HepG2 (cell line): ENCODE data around the gene SLC25A33. TPM values are rescaled to one million over a fixed set of nuclear protein-coding genes. Genes with fewer than 3 reads are reported as not detected.

Experiments used
- MBD4 ChIP-seq: IDR thresholded peaks from 2 replicates; pipeline ENCODE4 v1.6.1; 2012; ENCODE audit warnings: low read length, inconsistent platforms, borderline replicate concordance
- ONECUT2 ChIP-seq: sonication (generic); formaldehyde crosslinking; IDR thresholded peaks from 2 replicates; pipeline ENCODE4 v1.4.0; 2020; ENCODE audit warnings: missing genetic modification reagents
- UBTF ChIP-seq: sonication (generic); formaldehyde crosslinking; IDR thresholded peaks from 2 replicates; pipeline ENCODE4 v1.4.0; 2020; ENCODE audit warnings: mild to moderate bottlenecking, missing genetic modification reagents
- ZBTB3 ChIP-seq: sonication (generic); formaldehyde crosslinking; IDR thresholded peaks from 2 replicates; pipeline ENCODE4 v1.4.0; 2020; ENCODE audit warnings: low read depth, mild to moderate bottlenecking, moderate library complexity, missing genetic modification reagents, borderline replicate concordance
- ZNF646 ChIP-seq: sonication (generic); formaldehyde crosslinking; IDR thresholded peaks from 2 replicates; pipeline ENCODE4 v1.9.0; 2021; ENCODE audit warnings: mild to moderate bottlenecking, missing genetic modification reagents
- polyA plus RNA-seq, 8 experiments: library from polyadenylated mRNA; depleted of rRNA in 3 of 8; stranded (reverse) in 7 of 8; unstranded in 1 of 8; fragments of >200 nt; fragmentation: Illumina TruSeq in 4 of 8; extraction: Trizol in 4 of 8; gene quantifications; 2 replicates each; pipeline versions ENCODE4 v1.2.1 to v1.2.3, GENCODE V29; 2011 to 2016; ENCODE audit warnings: low read depth in 4 of 8, missing spikeins in 1 of 8, mixed read lengths in 1 of 8; ENCODE audit not compliant: insufficient read depth in 1 of 8
- total RNA-seq, 5 experiments: library from RNA; depleted of rRNA; stranded (reverse); fragments of >200 nt; fragmentation: Illumina TruSeq; extraction: Trizol; gene quantifications; 2 replicates each; pipeline ENCODE4 v1.2.3, GENCODE V29; 2016; ENCODE audit warnings: low read depth in 1 of 5
- TF ChIP-seq, protein P1 (sequence below): IDR thresholded peaks from 2 replicates; pipeline ENCODE4 v1.6.1; 2016; ENCODE audit warnings: missing biosample characterization, missing genetic modification reagents, low read depth
- TF ChIP-seq, protein P2 (sequence below): sonication (generic); formaldehyde crosslinking; IDR thresholded peaks from one replicate; pipeline ENCODE4 v1.5.1; 2020; ENCODE audit warnings: mild to moderate bottlenecking, missing genetic modification reagents; ENCODE audit errors: not compliant biosample characterization

SLC25A33 gene
- total and polyA plus RNA-seq, 2 of the 13 experiments (the other 11 are each of a cell fraction or from before 2014, with no cell fraction given) = 15.4 to 50.3 TPM

- no peak for TF ChIP-seq ZNF646 (CRISPR knock-in tag)
- TF ChIP-seq ONECUT2 (CRISPR knock-in tag) = no peak
- no peak for TF ChIP-seq ZBTB3 (CRISPR knock-in tag)
- TF ChIP-seq, protein P1, sequence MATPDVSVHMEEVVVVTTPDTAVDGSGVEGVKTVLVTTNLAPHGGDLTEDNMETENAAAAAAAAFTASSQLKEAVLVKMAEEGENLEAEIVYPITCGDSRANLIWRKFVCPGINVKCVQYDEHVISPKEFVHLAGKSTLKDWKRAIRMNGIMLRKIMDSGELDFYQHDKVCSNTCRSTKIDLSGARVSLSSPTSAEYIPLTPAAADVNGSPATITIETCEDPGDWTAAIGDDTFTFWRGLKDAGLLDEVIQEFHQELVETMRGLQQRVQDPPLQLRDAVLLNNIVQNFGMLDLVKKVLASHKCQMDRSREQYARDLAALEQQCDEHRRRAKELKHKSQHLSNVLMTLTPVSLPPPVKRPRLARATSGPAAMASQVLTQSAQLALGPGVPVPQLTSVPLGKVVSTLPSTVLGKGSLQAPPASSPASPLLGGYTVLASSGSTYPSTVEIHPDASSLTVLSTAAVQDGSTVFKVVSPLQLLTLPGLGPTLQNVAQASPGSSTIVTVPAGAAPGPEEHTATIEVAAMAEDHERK (CRISPR knock-in tag) = no peak
- TF ChIP-seq MBD4 = no peak
- TF ChIP-seq, protein P2, sequence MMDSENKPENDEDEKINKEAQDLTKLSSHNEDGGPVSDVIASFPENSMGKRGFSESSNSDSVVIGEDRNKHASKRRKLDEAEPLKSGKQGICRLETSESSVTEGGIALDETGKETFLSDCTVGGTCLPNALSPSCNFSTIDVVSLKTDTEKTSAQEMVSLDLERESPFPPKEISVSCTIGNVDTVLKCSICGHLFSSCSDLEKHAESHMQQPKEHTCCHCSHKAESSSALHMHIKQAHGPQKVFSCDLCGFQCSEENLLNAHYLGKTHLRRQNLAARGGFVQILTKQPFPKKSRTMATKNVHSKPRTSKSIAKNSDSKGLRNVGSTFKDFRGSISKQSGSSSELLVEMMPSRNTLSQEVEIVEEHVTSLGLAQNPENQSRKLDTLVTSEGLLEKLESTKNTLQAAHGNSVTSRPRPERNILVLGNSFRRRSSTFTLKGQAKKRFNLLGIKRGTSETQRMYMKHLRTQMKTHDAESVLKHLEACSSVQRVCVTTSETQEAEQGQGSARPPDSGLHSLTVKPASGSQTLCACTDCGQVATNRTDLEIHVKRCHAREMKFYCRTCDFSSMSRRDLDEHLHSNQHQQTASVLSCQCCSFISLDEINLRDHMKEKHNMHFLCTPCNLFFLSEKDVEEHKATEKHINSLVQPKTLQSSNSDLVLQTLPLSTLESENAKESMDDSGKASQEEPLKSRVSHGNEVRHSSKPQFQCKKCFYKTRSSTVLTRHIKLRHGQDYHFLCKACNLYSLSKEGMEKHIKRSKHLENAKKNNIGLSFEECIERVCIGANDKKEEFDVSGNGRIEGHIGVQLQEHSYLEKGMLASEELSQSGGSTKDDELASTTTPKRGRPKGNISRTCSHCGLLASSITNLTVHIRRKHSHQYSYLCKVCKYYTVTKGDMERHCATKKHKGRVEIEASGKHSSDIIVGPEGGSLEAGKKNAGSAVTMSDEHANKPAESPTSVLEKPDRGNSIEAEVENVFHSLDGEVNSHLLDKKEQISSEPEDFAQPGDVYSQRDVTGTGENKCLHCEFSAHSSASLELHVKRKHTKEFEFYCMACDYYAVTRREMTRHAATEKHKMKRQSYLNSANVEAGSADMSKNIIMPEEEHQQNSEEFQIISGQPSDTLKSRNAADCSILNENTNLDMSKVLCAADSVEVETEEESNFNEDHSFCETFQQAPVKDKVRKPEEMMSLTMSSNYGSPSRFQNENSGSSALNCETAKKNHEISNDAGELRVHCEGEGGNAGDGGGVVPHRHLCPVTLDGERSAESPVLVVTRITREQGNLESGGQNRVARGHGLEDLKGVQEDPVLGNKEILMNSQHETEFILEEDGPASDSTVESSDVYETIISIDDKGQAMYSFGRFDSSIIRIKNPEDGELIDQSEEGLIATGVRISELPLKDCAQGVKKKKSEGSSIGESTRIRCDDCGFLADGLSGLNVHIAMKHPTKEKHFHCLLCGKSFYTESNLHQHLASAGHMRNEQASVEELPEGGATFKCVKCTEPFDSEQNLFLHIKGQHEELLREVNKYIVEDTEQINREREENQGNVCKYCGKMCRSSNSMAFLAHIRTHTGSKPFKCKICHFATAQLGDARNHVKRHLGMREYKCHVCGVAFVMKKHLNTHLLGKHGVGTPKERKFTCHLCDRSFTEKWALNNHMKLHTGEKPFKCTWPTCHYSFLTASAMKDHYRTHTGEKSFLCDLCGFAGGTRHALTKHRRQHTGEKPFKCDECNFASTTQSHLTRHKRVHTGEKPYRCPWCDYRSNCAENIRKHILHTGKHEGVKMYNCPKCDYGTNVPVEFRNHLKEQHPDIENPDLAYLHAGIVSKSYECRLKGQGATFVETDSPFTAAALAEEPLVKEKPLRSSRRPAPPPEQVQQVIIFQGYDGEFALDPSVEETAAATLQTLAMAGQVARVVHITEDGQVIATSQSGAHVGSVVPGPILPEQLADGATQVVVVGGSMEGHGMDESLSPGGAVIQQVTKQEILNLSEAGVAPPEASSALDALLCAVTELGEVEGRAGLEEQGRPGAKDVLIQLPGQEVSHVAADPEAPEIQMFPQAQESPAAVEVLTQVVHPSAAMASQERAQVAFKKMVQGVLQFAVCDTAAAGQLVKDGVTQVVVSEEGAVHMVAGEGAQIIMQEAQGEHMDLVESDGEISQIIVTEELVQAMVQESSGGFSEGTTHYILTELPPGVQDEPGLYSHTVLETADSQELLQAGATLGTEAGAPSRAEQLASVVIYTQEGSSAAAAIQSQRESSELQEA = no peak
- no peak for TF ChIP-seq UBTF (CRISPR knock-in tag)
Observed at GRCh38 chr1:9595968-9596340, 56.7 kb downstream of the SLC25A33 start (continued).
